Mesenchymal stem cell (in vitro differentiated cells and primary cell): ENCODE data around the gene GMEB1.
A peak's percentile ranks its signal among the peaks of the same experiment; 100 is the strongest.

Experiments used
- DNase-seq: peaks from one replicate; pipeline ENCODE4 v3.0.0-alpha.2; 2013
- H2AFZ ChIP-seq: one replicate; pipeline ENCODE4 v1.6.1; 2013; ENCODE audit warnings: low read depth, mild to moderate bottlenecking, control low read depth, inconsistent platforms, low read length, moderate library complexity
- H2AK5ac ChIP-seq: 2 replicates; pipeline ENCODE4 v1.6.1; 2013; ENCODE audit warnings: low read length, moderate library complexity, mild to moderate bottlenecking, inconsistent platforms; ENCODE audit not compliant: severe bottlenecking
- H2BK120ac ChIP-seq: one replicate; pipeline ENCODE4 v1.6.1; 2013; ENCODE audit warnings: low read depth, mild to moderate bottlenecking, inconsistent platforms, low read length, moderate library complexity
- H2BK12ac ChIP-seq, 2 experiments: one replicate each; pipeline ENCODE4 v1.6.1; 2013; ENCODE audit warnings: inconsistent platforms in 2 of 2, low read length in 2 of 2, mild to moderate bottlenecking in 2 of 2, moderate library complexity in 2 of 2, control low read depth in 1 of 2
- H2BK15ac ChIP-seq: one replicate; pipeline ENCODE4 v1.6.1; 2013; ENCODE audit warnings: mild to moderate bottlenecking, low read depth, inconsistent platforms; ENCODE audit not compliant: poor library complexity, severe bottlenecking
- H2BK5ac ChIP-seq: 2 replicates; pipeline ENCODE4 v1.6.1; 2013; ENCODE audit warnings: low read depth, mild to moderate bottlenecking, low read length, control low read depth, inconsistent platforms; ENCODE audit not compliant: poor library complexity, severe bottlenecking
- H3K14ac ChIP-seq, 2 experiments: one replicate each; pipeline ENCODE4 v1.6.1; 2013; ENCODE audit warnings: inconsistent platforms in 2 of 2, low read length in 2 of 2, control low read depth in 1 of 2, mild to moderate bottlenecking in 1 of 2, moderate library complexity in 1 of 2
- H3K18ac ChIP-seq, 2 experiments: one replicate each; pipeline ENCODE4 v1.6.1; 2013; ENCODE audit warnings: inconsistent platforms in 2 of 2, low read length in 2 of 2, control low read depth in 1 of 2, low read depth in 1 of 2, mild to moderate bottlenecking in 1 of 2
- H3K23ac ChIP-seq, 2 experiments: one replicate each; pipeline ENCODE4 v1.6.1; 2013; ENCODE audit warnings: inconsistent platforms in 2 of 2, low read length in 2 of 2, mild to moderate bottlenecking in 2 of 2, moderate library complexity in 2 of 2, control low read depth in 1 of 2
- H3K27ac ChIP-seq: 2 replicates; pipeline ENCODE4 v1.5.1; 2013; ENCODE audit warnings: mild to moderate bottlenecking, moderate library complexity, low read length, control low read depth, inconsistent platforms; ENCODE audit not compliant: poor library complexity, severe bottlenecking
- H3K27me3 ChIP-seq, 2 experiments: 2 replicates each; pipeline versions ENCODE4 v1.6.1 to v1.7.0; 2013; ENCODE audit warnings: low read length in 2 of 2, mild to moderate bottlenecking in 2 of 2, moderate library complexity in 2 of 2, control low read depth in 1 of 2, inconsistent platforms in 1 of 2; ENCODE audit not compliant: control insufficient read depth in 1 of 2, insufficient read depth in 1 of 2
- H3K36me3 ChIP-seq, 2 experiments: 2 replicates each; pipeline versions ENCODE4 v1.6.1 to v1.7.0; 2013; ENCODE audit warnings: low read length in 2 of 2, control low read depth in 1 of 2, inconsistent platforms in 1 of 2, low read depth in 1 of 2, mild to moderate bottlenecking in 1 of 2; ENCODE audit not compliant: insufficient read depth in 2 of 2, control insufficient read depth in 1 of 2
- H3K4ac ChIP-seq, 2 experiments: one replicate each; pipeline ENCODE4 v1.6.1; 2013; ENCODE audit warnings: inconsistent platforms in 2 of 2, low read length in 2 of 2, mild to moderate bottlenecking in 2 of 2, moderate library complexity in 2 of 2, control low read depth in 1 of 2, low read depth in 1 of 2
- H3K4me1 ChIP-seq: 2 replicates; pipeline ENCODE4 v1.6.1; 2013; ENCODE audit warnings: low read depth, low read length, control low read depth; ENCODE audit not compliant: control insufficient read depth, insufficient read depth
- H3K4me2 ChIP-seq: 2 replicates; pipeline ENCODE4 v1.6.1; 2013; ENCODE audit warnings: low read length, mild to moderate bottlenecking, inconsistent platforms; ENCODE audit not compliant: poor library complexity, severe bottlenecking
- H3K4me3 ChIP-seq, 2 experiments: 2 replicates each; pipeline versions ENCODE4 v1.5.1 to v1.7.0; 2013; ENCODE audit warnings: low read length in 2 of 2, mild to moderate bottlenecking in 2 of 2, control low read depth in 1 of 2, low read depth in 1 of 2; ENCODE audit not compliant: insufficient read depth in 1 of 2
- H3K79me1 ChIP-seq: replicated peaks from 2 replicates; pipeline ENCODE4 v1.6.1; 2013; ENCODE audit warnings: mild to moderate bottlenecking, control low read depth, low read length, inconsistent platforms; ENCODE audit not compliant: poor library complexity, severe bottlenecking
- H3K9ac ChIP-seq: 2 replicates; pipeline ENCODE4 v1.7.0; 2013; ENCODE audit warnings: mild to moderate bottlenecking, low read length, moderate library complexity
- H3K9me3 ChIP-seq: 2 replicates; pipeline ENCODE4 v1.7.0; 2013; ENCODE audit warnings: mild to moderate bottlenecking, low read length; ENCODE audit not compliant: control insufficient read depth
- H4K8ac ChIP-seq: one replicate; pipeline ENCODE4 v1.6.1; 2013; ENCODE audit warnings: inconsistent platforms, mild to moderate bottlenecking, low read length, moderate library complexity
- H4K91ac ChIP-seq: one replicate; pipeline ENCODE4 v1.6.1; 2013; ENCODE audit warnings: mild to moderate bottlenecking, low read length, inconsistent platforms
- whole genome bisulfite sequencing: methylation state at CpG from one replicate; pipeline ENCODE4 v1.1.7; 2013; ENCODE audit warnings: mixed read lengths; 5-methylcytosine and 5-hydroxymethylcytosine counted together

The GMEB1 gene

GRCh38 chr1:28756846-28757245 is 88.3 kb downstream of the GMEB1 start:
- Histone ChIP-seq H4K91ac (no peak overlapping the region), H3K36me3 (peaks cover 21 to 63% of the 10 kb centered on the region in 2 experiments), H2BK5ac (no peak overlapping the region), H3K4me3 (no peak overlapping the region), H3K4me2 (no peak overlapping the region), H3K79me1 (no peaks in the 10 kb centered on the region), H3K27me3 (no peaks in the 10 kb centered on the region), H3K27ac (no peak overlapping the region), H2BK15ac (no peak overlapping the region), H2AK5ac (no peak overlapping the region), H3K18ac (no peak overlapping the region), H3K14ac (no peak overlapping the region), H2BK120ac (no peak overlapping the region), H3K4me1 (peaks cover 5% of the 10 kb centered on the region), H2AFZ (no peak overlapping the region), H4K8ac (no peak overlapping the region), H3K4ac (no peak overlapping the region), H3K9me3 (no peaks in the 10 kb centered on the region), H3K9ac (peak overlapping the region; percentile 4), H2BK12ac (no peak overlapping the region), H3K23ac (no peak overlapping the region)
- WGBS = 72% methylated on average over 4 of the region's 5 CpGs
- DNase-seq = no peak

- Histone ChIP-seq H3K27me3 (no peaks in the 10 kb centered on the region), H3K4me3 (no peak overlapping the region), H3K79me1 (no peaks in the 10 kb centered on the region), H3K18ac (no peak overlapping the region), H3K4ac (no peak overlapping the region), H3K4me1 (peaks cover 6% of the 10 kb centered on the region), H3K36me3 (peaks cover 18 to 55% of the 10 kb centered on the region in 2 experiments), H2AK5ac (no peak overlapping the region), H2BK5ac (no peak overlapping the region), H3K9ac (no peak overlapping the region), H3K9me3 (no peaks in the 10 kb centered on the region), H2BK15ac (no peak overlapping the region), H4K8ac (no peak overlapping the region), H2BK12ac (no peak overlapping the region), H2AFZ (no peak overlapping the region), H3K23ac (no peak overlapping the region), H3K4me2 (no peak overlapping the region), H4K91ac (no peak overlapping the region), H3K27ac (no peak overlapping the region), H3K14ac (no peak overlapping the region), H2BK120ac (no peak overlapping the region)
- DNase-seq = no peak
- WGBS = 83% methylated on average over 3 of the region's 4 CpGs
These were observed 89.8 kb downstream of the GMEB1 start for GRCh38 chr1:28758420-28758819.

- Histone ChIP-seq H2AFZ (no peak overlapping the region), H3K36me3 (peaks cover 18 to 50% of the 10 kb centered on the region in 2 experiments), H3K9me3 (no peaks in the 10 kb centered on the region), H3K4me2 (no peak overlapping the region), H4K8ac (no peak overlapping the region), H3K4me1 (peaks cover 6% of the 10 kb centered on the region), H3K4me3 (no peak overlapping the region), H3K14ac (no peak overlapping the region), H3K27me3 (no peaks in the 10 kb centered on the region), H3K9ac (no peak overlapping the region), H3K27ac (no peak overlapping the region), H2BK120ac (no peak overlapping the region), H3K79me1 (no peaks in the 10 kb centered on the region), H3K4ac (no peak overlapping the region), H2BK15ac (no peak overlapping the region), H2BK5ac (no peak overlapping the region), H3K18ac (no peak overlapping the region), H4K91ac (no peak overlapping the region), H3K23ac (no peak overlapping the region), H2BK12ac (no peak overlapping the region), H2AK5ac (no peak overlapping the region)
- no peak for DNase-seq
- WGBS = no CpG with 5 or more reads among the region's 3 CpGs
These were observed 90.7 kb downstream of the GMEB1 start for GRCh38 chr1:28759257-28759656.

GRCh38 chr1:28761189-28761588 is 92.6 kb downstream of the GMEB1 start:
- no peak overlapping the region for H3K14ac ChIP-seq
- H2AFZ ChIP-seq = no peak overlapping the region
- DNase-seq = no peak
- no peak overlapping the region for H4K8ac ChIP-seq
- H3K4me3 ChIP-seq = no peak overlapping the region
- H3K23ac ChIP-seq = no peak overlapping the region
- H3K18ac ChIP-seq = no peak overlapping the region
- H3K27ac ChIP-seq = no peak overlapping the region
- H2BK5ac ChIP-seq = no peak overlapping the region
- no peaks in the 10 kb centered on the region for H3K9me3 ChIP-seq
- no peak overlapping the region for H3K4me2 ChIP-seq
- no peak overlapping the region for H3K4ac ChIP-seq
- no peak overlapping the region for H4K91ac ChIP-seq
- no peak overlapping the region for H2AK5ac ChIP-seq
- no peak overlapping the region for H3K9ac ChIP-seq
- 98% methylated on average over 5 of the region's 5 CpGs for WGBS
- H2BK15ac ChIP-seq = no peak overlapping the region
- peaks cover 27 to 65% of the 10 kb centered on the region in 2 experiments for H3K36me3 ChIP-seq
- no peak overlapping the region for H2BK12ac ChIP-seq
- H3K27me3 ChIP-seq = no peaks in the 10 kb centered on the region
- peaks cover 1% of the 10 kb centered on the region for H3K4me1 ChIP-seq
- no peak overlapping the region for H2BK120ac ChIP-seq
- H3K79me1 ChIP-seq = no peaks in the 10 kb centered on the region
